ENCODE measurements around the gene EPHB3. TPM values are rescaled to one million over a fixed set of nuclear protein-coding genes. Genes with fewer than 3 reads are reported as not detected.
A peak's percentile ranks its signal among the peaks of the same experiment; 100 is the strongest.

Gene EPHB3
- total and polyA plus RNA-seq, 8 donors, result 2.9 to 33.3 (median 22.7) TPM

DNA sequence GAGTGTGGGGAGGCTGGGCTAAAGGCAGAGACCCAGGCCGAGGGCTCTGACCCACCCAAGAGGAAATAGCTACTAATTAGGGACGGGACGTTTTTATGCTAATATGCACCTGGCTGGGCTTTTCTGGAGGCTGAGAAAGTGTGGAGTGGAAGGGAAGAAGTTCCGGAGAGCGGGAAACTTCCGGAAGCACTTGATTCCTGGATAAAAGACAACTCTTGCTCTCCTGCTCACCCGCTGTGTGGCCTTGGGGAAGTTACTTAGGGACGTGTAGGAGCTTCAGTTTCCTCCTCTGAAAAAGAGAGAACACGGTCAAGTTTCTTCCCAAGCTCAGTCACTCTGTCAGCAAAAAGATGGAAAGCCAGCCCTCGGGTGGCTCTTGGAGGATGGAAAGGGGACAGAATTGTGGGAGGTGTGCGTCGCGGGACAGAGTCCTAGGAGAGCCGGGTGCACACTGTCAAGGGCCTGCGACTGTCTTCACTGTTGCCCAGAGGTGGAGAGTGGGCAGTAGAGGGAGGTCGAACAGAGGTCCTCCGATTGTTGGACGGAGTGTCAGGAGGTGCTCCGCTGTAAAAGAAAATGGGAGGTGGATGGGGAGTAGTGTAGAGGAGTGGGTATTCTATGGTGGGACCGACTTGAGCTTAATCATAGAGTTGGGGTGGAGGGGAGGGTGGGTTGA, 43.2 kb downstream of the EPHB3 start:
- Histone ChIP-seq H3K36me3 (no peaks in the 10 kb centered on the region), H3K4me1 (peaks cover 21 to 42% (median 37%) of the 10 kb centered on the region in 4 donors), H3K27me3 (peaks cover 0 to 49% (median 25%) of the 10 kb centered on the region in 3 donors), H3K4me3 (peak overlapping the region; percentile 42 to 52 (median 46)), H3K9me3 (no peaks in the 10 kb centered on the region), H3K27ac (peak overlapping the region in 4 of 5 donors; percentile 50 to 60 (median 54))
- 54 to 62% (median 56%) methylated on average over 20 of the region's 20 CpGs for WGBS, 5 donors
- peak in 1 of 2 donors; percentile 68 for DNase-seq
- TF ChIP-seq EP300 (IDR thresholded peaks at IDR 0.05), result no peak
- TF ChIP-seq POLR2AphosphoS5 (IDR thresholded peaks at IDR 0.05), result no peak
- no peak for TF ChIP-seq POLR2A (IDR thresholded peaks at IDR 0.05)
- no peak for TF ChIP-seq CTCF (IDR thresholded peaks at IDR 0.05)
- intact Hi-C loops (cut with DNase I; ENCODE audit: low total_unique reads), result no loop called here

DNA sequence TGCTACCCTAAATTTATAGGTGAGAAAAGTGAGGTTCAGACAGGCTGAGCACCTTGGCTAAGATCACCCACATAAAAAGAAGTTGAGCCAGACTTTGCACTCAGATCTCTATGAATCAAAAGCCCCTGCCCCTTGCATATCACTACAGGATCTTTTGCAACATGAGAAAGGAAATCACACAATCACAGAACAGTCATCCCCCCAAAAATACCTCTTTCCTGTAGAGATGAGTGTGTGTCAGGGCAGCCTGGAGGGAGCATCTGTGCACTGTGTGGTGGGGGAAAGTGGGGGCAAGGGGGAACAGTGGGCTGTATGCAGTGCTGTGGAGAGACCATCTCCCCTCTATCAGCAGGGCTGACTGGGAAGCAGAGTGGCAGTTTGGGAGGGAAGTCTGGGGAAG, 46.6 kb downstream of the EPHB3 start:
- Histone ChIP-seq H3K27me3 (peaks cover 0 to 30% (median 10%) of the 10 kb centered on the region in 3 donors), H3K27ac (no peak overlapping the region), H3K4me1 (peaks cover 14 to 20% (median 16%) of the 10 kb centered on the region in 4 donors), H3K36me3 (no peaks in the 10 kb centered on the region), H3K4me3 (no peak overlapping the region), H3K9me3 (no peaks in the 10 kb centered on the region)
- intact Hi-C loops (cut with DNase I; ENCODE audit: low total_unique reads), result no loop called here
- no peak for DNase-seq
- TF ChIP-seq CTCF (IDR thresholded peaks at IDR 0.05), result no peak
- no peak for TF ChIP-seq EP300 (IDR thresholded peaks at IDR 0.05)
- no peak for TF ChIP-seq POLR2AphosphoS5 (IDR thresholded peaks at IDR 0.05)
- no peak for TF ChIP-seq POLR2A (IDR thresholded peaks at IDR 0.05)

- TF ChIP-seq POLR2A (IDR thresholded peaks at IDR 0.05) (no peak), POLR2AphosphoS5 (IDR thresholded peaks at IDR 0.05) (no peak)
Measured at GRCh38 chr3:184609476-184610244, 48.1 kb downstream of the EPHB3 start.

DNA sequence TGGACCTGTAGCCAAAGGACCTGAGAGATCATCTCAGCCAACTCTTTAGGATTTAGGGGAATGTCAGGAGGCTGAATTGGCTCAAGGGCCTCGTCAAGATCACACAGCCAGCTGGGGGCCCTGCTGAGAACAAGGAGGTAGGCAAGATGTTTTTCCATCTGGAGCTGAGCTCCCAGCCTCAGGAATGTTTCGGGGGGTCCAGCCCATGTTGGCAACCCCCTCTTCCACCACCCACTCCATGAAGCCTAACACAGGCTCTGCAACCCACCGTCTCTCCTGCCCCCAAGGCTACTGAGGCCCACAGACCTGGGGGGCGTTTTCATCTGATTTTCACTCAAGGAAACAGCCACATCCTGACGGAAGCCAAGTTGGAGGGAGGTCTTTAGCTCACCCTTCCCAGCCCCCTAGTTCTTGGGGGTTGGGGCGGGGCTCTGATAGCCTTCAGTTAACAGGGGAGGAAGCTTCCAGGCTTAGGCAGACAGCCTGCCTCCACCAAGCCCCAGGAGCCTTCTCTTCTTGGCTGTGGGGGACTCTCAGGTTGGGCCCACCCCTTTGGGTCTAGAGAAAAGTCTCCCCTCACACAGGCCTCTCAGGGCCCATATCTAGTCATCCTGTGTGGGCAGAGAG, 48.8 kb downstream of the EPHB3 start:
- no peak for DNase-seq
- Histone ChIP-seq H3K27me3 (peaks cover 0 to 9% (median 0%) of the 10 kb centered on the region in 3 donors), H3K9me3 (no peaks in the 10 kb centered on the region), H3K27ac (no peak overlapping the region), H3K36me3 (no peaks in the 10 kb centered on the region), H3K4me3 (no peak overlapping the region), H3K4me1 (no peaks in the 10 kb centered on the region)
- intact Hi-C loops (cut with DNase I; ENCODE audit: low total_unique reads), result no loop called here
- WGBS, 5 donors, result 78 to 87% (median 82%) methylated on average over 6 of the region's 6 CpGs
- TF ChIP-seq POLR2AphosphoS5 (IDR thresholded peaks at IDR 0.05), result no peak
- TF ChIP-seq POLR2A (IDR thresholded peaks at IDR 0.05), result no peak

More at GRCh38 chr3:184609476-184610244, 48.1 kb downstream of the EPHB3 start:
- Histone ChIP-seq H3K4me3 (no peak overlapping the region), H3K36me3 (no peaks in the 10 kb centered on the region), H3K27ac (no peak overlapping the region), H3K4me1 (peaks cover 1 to 5% (median 3%) of the 10 kb centered on the region in 4 donors), H3K9me3 (no peaks in the 10 kb centered on the region), H3K27me3 (peaks cover 0 to 16% (median 0%) of the 10 kb centered on the region in 3 donors)
- intact Hi-C loops (cut with DNase I; ENCODE audit: low total_unique reads), result no loop called here
- no peak for DNase-seq
- WGBS, 5 donors, result 85 to 90% (median 88%) methylated on average over 8 to 9 of the region's 9 CpGs

GRCh38 chr3:184611607-184612281, 50.2 kb downstream of the EPHB3 start:
- H3K4me3 ChIP-seq, result no peak overlapping the region
- WGBS, 5 donors, result 73 to 88% (median 82%) methylated on average over 8 of the region's 8 CpGs
- peaks cover 0 to 7% (median 0%) of the 10 kb centered on the region in 3 donors for H3K27me3 ChIP-seq
- no peak for TF ChIP-seq EP300 (IDR thresholded peaks at IDR 0.05)
- TF ChIP-seq POLR2A (IDR thresholded peaks at IDR 0.05), result no peak
- TF ChIP-seq POLR2AphosphoS5 (IDR thresholded peaks at IDR 0.05), result no peak
- TF ChIP-seq CTCF (IDR thresholded peaks at IDR 0.05), result no peak
- peak in 1 of 2 donors; percentile 75 for DNase-seq
- no peaks in the 10 kb centered on the region for H3K36me3 ChIP-seq
- no peaks in the 10 kb centered on the region for H3K4me1 ChIP-seq
- H3K9me3 ChIP-seq, result no peaks in the 10 kb centered on the region
- no peak overlapping the region for H3K27ac ChIP-seq
- intact Hi-C loops (cut with DNase I; ENCODE audit: low total_unique reads), result no loop called here
